HG02588 (cell line): Measurements from ENCODE around the gene RASGRF2.

Source experiments
- ATAC-seq: cut with Tn5 transposase; IDR thresholded peaks from one replicate; pipeline ENCODE4 v1.9.1; 2021; ENCODE audit warnings: mild to moderate bottlenecking, moderate library complexity; ENCODE audit not compliant: unreplicated experiment

Gene RASGRF2

DNA sequence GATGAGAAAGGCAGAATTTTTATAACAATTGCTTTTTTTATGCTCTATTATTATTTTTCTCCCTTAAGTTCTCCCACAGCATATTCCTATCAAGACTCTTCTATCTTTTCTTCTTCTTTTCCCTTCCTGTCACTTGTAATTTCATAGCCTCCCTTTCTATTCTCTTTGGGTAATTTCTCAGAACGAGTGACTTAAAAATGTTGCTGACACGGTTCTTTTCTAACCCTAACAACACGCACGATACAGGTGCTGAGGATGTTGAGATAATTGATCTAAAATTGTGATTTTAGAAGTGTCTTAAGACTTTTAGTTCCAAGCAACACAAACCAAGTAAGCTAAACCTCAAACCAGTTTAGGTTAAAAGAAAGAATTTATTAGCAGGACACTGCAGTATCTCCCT lies 105.9 kb downstream of the RASGRF2 start:
- ATAC-seq, result no peak

DNA sequence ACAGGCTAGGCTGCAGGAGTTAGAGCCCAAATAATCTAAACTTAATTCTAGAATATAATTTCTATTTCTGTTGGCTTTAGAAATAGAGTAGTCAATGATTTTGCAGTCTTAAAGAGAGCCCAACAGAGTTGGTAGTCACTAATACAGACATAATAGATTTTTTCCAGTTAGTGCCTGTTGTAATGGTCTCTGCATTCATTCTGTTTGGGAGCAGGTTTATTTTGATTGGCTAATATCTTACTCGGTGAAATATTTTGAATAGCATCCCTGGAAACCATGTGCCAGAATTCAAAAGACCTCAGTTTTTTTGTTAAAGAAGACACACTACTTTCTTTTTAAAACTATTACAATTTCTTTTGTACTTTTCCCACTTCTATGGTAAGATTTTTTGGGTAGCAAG lies 107.2 kb downstream of the RASGRF2 start:
- no peak for ATAC-seq

DNA sequence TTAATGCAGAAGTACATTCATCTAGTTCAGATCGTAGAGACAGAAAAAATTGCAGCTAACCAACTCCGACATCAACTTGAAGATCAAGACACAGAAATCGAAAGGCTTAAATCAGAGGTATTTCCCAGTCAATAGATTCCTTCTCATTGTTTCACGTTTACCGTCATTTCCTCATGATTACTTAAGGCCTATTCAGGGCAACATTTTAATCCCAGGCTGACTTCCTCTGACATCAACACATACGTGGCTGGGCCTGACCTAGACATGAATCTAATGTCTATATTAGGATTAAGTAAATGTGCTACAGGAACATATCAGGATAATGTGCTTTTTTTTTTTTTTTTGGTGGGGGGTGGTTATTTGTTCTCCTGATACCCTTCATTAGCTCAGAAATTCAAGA lies 107.9 kb downstream of the RASGRF2 start:
- no peak for ATAC-seq

DNA sequence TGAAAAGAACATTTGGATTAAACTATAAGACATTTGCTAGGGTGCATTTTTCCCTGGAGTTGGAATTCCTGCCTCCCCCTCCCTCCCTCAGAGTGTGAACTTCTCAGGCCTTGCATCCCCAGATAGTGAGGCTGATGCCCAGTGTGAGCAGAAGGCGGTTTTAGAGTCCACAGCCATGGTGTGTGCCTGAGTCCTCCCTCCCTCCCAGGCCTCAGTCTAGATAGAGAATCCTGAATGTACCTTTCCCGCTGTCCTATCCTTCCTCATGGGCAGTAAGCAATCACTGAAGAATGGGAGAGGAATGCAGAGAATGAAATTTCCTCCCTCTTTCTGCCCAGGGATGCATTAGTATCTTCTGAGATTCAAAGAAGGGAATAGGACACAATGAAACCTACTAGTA lies 108.5 kb downstream of the RASGRF2 start:
- ATAC-seq, result no peak

DNA sequence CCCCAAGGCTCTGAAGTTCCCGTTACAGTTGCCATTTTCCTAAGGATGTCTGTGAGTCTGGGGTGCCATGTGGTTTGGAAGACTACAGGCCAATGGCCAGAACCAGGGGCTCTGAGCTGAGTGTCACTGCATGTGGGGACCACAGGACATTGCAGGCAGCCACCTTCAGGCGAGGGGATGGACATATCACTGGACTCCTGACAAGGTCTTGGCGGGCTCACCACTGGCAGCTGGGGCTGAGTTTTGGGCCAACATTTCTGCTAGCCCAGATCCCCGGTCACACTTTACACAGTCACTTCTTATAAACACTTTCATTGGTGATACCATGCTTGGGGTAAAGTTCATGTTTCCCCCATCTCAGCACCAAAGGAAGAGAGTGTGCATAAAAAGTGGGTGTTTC lies 109.8 kb downstream of the RASGRF2 start:
- ATAC-seq, result no peak

DNA sequence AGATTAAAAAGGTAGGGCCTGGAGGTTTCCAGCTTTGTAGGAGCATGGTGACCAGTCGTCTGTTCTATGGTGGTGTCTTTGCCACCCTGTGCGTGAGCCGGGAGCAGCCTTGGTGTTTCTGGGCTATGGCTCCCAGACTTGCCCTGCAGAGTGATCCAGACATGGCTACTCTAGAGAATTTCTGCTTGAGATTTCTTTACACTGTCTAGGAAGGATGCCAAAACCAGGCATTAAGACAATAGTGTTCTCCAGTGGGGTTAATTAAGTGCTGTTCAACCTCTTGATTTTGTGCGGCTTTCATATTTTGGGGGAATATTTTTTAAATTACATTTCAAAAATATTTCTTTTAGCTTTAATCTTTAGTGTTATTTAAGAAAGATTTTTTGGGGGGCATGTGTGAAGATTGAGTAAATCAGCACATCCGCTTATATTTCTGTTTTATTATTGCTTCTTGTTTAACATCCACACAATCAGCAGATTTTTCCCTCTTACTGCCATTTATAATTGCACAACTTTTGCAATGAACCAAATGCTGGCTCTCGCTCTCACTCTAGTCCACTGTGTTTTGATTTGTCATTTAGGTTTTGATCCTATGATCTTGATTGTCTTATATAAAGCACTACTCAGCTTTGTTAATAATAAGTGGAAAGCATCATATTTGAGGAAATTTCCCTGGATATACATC lies 110.5 kb downstream of the RASGRF2 start:
- no peak for ATAC-seq

DNA sequence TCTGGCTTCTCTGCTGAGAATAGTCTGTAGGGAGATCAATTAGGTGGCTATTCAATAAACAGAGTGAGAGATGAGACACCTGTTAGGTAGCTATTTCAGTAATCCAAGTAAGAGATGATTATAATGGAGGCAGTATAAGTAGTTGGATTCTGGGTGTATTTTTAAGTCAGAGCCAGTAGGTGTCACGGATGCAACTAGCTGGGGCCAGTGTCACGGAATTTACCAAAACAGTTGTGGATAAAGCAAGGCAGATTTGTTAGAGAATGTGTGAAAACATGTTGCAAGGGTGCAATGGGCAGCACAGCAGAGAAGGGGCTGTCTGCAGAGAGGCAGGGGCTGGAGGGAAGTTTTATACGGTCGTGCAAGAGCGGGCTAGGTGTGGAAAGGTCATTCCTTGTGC lies 114.9 kb downstream of the RASGRF2 start:
- ATAC-seq, result no peak

DNA sequence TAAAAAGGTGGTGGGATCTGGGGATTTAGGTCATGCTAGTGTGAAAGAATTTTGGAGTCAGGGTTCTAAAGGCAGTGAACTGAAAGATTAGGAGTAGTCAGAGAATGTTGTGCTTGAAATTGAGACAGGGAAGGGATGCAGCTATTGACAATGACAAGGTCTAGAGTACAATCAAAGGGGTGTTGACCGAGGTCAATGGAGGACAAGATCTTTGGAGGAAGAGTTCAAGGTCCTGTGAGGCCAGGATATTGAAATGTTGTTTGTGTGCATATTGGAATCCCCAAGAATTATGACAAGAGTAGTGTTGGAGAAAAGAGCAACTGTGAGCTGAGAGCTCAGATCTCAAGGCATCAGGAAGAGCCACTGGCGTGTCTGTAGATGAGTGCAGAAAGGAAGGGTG lies 116.9 kb downstream of the RASGRF2 start:
- no peak for ATAC-seq

DNA sequence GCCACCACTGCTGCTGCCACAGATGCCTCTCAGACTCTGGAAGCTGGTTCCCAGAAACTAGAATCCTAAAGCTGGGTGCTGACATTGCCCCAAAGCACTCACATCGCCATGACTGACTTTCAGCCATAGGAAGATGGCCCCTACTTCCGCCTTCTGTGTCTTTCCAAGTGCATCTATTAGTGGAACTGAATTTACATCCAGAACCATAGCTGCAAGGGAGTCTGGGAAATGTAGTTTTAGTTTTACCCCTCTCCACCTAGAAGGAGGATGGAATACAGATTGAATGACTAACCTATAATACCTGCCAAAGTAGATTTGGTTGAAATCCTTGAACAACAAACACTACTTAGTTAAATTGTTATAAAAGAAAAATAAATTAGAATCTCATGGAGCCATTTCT lies 118.8 kb downstream of the RASGRF2 start:
- no peak for ATAC-seq

DNA sequence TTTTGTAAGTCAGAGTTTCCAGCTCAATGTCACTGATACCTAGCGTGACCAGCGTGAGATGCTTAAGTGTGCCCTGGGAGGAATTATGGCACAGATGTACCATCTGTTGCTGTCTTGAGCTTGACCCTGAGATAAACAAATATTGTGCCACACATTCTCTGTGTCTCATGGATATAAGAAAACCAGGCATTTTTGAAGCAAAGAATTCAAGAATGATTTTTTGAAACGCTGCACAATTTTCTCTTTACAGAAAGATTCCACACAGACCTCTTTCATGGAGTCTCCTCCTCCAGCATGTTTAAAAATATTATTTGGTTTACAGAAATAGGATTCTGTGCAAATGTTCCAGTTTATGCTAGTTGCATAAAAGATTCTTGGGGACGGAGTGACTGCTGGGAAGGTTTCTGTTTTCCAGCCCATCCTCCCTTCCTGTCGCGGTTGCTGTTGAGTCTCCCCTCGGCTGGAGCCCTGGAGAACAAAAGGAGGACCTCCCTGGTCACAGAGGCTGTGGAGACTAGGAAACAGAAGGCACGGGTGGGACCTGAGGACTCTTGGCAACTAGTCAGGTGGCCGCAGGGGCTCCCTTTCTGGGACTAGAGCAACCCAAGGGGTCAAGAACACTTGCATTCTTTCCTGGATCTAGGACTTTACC lies 120.8 kb downstream of the RASGRF2 start:
- ATAC-seq, result no peak

DNA sequence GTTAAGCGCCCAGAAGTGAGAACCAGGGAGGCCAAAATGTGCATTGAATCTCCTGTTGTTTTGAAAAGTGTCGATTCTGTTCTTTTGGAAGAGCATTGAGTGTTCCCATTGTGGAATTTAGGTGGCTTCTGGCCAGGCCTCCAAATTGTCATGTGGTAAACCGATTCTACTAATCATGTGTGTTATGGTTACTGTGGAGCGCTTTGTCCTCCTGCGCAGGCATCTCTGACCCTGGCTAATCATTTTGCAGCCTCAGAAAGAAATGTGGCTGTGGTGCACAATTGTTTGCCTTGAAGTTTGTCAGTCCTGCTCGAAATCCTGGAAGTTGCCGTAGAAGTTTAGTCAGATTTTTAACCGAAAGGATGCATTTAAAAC lies 121.3 kb downstream of the RASGRF2 start:
- no peak for ATAC-seq

DNA sequence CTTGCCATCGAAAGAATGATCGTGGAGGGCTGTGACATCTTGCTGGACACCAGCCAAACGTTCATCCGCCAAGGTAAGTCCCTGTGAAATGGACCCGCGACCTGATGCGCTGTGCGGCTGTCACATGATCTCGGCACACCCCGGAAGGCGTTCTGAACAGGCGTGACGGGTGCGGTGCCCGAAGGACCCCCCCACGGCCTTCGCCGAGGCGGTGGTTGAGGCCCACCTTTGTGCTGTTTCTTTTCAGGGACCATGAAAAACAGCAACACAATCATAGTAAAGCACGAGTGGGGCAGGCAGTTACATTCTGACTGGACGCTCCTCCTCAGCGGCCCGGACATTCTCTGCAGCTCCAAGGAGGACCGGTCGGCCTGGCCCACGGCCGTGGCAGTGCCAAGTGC lies 126.7 kb downstream of the RASGRF2 start:
- ATAC-seq, result no peak

DNA sequence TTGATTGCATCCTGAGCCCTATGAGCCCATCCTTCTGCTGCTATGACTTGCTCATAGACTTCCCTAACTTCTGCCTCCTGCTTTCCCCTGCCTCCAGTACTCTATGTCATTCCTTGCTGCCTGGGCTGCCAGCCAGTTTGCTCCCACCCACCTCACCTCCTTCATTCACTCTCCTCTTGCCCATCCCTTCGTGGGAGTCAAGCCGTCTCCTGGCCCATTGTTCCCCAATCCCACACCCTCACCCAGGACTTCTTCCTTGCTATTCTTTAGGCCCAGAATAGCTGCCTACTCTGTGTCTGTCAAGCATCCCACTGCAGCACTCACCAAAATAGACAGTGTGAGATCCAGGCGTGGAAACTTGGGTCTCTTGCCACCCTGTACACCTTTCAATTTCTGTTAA lies 131.0 kb downstream of the RASGRF2 start:
- no peak for ATAC-seq

DNA sequence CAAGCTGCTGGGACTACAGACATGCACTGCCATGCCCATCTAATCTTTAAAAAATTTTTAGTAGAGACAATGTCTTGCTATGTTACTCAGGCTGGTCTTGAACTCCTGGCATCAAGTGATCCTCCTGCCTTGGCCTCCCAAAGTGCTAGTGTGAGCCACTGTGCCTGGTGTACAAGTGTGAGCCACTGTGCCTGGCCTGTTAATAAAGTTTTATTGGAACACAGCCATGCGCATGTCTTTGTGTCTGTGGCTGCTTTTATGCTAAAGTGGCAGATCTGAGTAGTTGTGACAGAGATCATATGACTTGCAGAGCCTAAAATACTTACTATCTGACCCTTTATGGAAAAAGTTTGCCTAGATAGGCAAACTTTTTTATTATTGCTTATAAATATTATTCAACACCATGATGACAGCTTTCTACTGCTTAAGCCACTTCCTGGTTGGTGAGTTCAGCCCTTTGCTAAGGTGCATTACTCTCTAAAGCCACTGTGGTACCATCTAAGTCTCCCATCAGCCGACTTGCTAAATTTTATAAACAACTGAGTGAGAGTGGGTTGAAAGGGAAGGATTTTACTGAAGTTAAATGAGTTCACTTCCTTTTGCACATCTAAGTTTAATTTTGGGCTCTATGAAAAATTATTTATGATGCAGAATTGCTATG lies 133.5 kb downstream of the RASGRF2 start:
- ATAC-seq, result no peak

DNA sequence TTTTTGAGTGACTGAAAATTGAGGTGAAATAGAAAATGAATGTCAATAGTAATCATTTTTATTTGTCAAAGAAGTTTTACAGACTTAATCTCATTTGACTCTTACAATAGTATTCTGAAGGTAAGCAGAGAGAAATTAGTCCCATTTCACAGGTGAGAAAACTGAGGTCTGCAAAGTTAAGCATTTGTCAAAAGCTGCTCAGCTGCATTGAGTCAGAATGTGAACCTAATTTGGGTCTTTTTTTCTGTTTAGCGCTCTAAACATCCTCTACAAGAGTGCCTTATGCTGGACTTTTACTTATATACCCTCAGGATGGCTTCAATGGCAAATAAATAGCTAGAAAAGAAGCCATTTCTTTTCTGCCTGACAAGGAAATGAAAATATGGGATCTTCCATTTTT lies 135.7 kb downstream of the RASGRF2 start:
- no peak for ATAC-seq

DNA sequence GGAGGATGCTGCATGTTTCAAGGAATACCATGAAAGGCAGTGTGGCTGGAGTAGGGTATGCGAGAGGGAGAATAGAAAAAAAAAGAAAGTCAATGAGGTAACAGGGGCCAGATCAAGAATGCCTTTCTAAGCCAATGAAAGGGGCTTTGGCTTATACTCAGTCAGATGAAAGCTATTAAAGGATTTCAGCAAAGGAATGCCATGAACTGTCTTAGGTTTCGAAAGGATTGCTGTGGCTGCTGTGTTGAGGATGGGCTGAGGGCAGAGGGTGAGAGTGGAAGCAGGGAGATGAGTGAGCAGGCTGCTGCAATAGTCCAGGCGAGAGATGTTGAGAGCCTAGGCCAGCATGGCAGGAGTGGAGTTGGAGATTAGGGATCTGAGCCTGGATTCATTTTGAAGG lies 137.6 kb downstream of the RASGRF2 start:
- no peak for ATAC-seq

DNA sequence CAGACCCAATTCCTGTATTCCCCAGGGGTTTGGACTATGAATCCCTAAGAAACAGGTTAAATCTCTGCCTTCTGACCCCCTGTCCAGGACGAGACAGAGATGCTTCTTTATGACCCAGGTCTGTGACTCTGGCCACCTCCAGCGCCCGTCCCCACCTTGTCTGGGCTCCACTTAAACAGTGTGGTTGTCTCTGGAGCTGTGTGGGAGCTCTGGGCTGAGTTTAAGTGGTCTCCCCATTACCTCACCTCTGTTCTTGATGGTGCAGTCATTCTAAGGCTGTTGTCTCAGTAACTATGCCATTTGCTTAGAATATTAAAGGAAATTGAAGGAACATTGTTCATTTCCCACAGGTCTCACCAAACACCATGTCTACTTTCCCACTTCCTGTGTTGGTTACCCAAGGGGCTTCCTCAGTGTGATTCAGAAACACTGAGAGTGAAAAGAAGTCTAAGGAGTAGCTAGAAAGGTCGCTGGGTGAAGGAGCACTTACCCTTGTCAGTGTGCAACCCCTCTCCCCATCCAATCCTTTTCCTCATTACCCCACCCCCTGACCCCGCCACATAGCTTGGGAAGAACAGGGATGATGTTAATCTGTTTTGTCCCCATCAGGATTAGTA lies 145.2 kb downstream of the RASGRF2 start:
- ATAC-seq, result no peak

DNA sequence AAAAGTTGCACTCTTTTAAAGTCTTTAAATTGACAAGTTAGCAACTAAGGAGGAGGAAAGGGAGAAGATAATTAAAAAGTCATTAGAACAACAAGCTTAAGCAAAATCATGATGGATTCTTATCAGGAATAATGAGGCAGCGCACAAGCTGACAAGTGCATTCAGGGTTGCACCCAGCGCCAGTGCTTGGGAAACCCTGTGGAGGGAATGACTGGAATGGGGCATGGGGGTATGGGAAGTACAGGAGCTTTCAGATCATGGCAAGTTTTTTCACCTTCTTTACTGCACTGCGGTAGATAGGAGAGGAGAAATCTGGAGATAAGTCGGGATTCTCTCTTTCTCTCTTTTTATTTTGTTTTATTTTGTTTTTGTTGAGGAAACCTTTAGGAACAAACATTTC lies 155.1 kb downstream of the RASGRF2 start:
- no peak for ATAC-seq

DNA sequence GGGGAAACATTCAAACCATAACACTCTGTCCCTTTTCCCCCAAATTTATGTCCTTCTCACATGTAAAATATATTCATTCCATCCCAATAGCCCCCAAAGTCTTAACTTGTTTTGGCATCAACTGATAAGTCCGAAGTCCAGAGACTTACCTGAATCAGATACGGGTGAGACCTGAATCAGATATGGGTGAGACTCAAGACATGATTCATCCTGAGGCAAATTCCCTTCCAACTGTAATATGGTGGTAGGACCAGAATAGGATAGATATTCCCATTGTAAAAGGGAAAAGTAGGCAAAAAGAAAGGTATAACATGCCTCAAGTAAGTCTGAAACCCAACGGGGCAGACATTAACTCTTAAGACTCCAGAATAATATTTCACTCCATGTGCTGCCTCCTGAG lies 157.4 kb downstream of the RASGRF2 start:
- ATAC-seq, result no peak

DNA sequence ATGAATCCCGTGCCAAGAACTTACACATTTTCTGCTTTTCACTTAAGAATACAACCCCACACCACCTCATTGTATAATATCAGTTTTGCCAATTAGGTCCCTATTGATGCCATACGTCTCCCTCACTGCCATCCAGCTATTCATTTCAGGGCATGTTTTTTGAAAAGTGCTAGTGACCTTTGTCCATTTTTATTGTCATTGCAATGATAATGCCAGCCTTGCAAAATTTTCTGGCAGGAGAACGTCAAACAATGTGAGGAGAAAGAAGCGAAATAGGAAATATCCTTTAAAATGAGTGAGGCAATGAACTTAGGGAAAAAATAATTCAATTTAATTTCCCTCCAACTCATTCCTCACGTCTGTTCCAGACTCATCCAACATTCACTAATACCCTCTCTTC lies 161.1 kb downstream of the RASGRF2 start:
- no peak for ATAC-seq

DNA sequence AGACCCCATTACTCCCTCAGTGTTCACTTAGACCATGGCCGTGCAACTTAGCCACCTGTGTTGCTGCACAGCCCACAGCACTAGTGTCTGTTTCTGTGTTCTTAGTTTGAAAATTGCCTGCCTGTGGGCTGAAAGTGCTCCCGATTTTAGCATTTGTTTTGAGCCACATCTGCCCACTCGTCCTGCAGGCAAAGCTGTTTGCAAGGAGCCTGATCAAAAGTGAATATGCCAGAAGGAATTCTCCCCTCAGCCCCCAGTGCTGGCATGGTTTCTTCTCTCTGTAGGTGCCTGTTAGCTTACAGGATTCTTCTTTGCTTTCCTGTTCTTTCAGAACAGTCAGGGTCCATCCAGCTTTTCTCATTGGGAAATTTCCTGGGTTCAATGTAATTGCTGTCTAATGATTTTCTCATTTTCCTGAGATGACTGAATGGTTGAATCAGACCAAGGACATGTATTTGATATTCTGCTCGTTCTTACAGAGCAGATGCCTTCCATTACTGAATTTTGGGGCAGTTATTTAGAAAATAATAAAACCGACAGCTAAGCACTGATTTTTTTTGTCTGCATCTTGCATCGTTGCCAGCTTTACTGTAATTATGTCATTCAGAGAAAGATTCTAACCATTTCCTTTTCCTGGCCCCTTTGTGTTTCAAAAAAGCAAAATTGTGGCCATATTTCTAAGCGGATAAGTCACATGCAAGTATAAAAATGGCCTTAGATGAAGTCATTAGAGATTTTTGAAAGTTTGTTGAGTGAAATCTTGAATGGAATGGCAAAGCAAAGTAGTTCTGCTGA lies 161.9 kb downstream of the RASGRF2 start:
- ATAC-seq, result no peak
